ENCODE data around the gene ST6GAL2. TPM values are rescaled to one million over a fixed set of nuclear protein-coding genes. Genes with fewer than 3 reads are reported as not detected.

ST6GAL2 gene
- total and polyA plus RNA-seq, 4 experiments from 2014 or later = not detected

GRCh38 chr2:106863387-106863786 is 22.6 kb downstream of the ST6GAL2 start:
- Histone ChIP-seq H3K9me3 (ENCODE audit: control insufficient read depth in 1 of 2, low read length in 2 of 2) (peaks cover 0 to 4% of the 10 kb centered on the region in 2 donors), H3K27ac (ENCODE audit: low read depth, low read length) (no peak overlapping the region), H3K36me3 (ENCODE audit: insufficient read depth, low read length) (no peaks in the 10 kb centered on the region), H3K4me1 (ENCODE audit: insufficient read depth, low read length) (no peaks in the 10 kb centered on the region), H3K27me3 (ENCODE audit: insufficient read depth, low read length) (no peaks in the 10 kb centered on the region), H3K4me3 (ENCODE audit: low read length in 2 of 2) (no peak overlapping the region)
- intact Hi-C loops (cut with micrococcal nuclease) = no loop called here
- Mint-ChIP-seq H3K9me3 (peaks cover 0 to 9% (median 5%) of the 10 kb centered on the region in 8 donors), H3K36me3 (no peaks in the 10 kb centered on the region), H3K27ac (no peak overlapping the region), H3K27me3 (peaks cover 2% of the 10 kb centered on the region in 2 donors), H3K4me1 (no peaks in the 10 kb centered on the region), H3K4me3 (no peak overlapping the region)
- CTCF ChIA-PET (ENCODE audit: partially characterized antibody) = no interaction called here
- no peak for DNase-seq
- POLR2A ChIA-PET (ENCODE audit: partially characterized antibody) = no interaction called here

GRCh38 chr2:106859498-106859897 is 26.5 kb downstream of the ST6GAL2 start:
- Histone ChIP-seq H3K9me3 (ENCODE audit: control insufficient read depth in 1 of 2, low read length in 2 of 2) (peaks cover 0 to 3% of the 10 kb centered on the region in 2 donors), H3K27ac (ENCODE audit: low read depth, low read length) (no peak overlapping the region), H3K4me1 (ENCODE audit: insufficient read depth, low read length) (no peaks in the 10 kb centered on the region), H3K36me3 (ENCODE audit: insufficient read depth, low read length) (no peaks in the 10 kb centered on the region), H3K27me3 (ENCODE audit: insufficient read depth, low read length) (no peaks in the 10 kb centered on the region), H3K4me3 (ENCODE audit: low read length in 2 of 2) (no peak overlapping the region)
- no peak for DNase-seq
- ChIA-PET CTCF (ENCODE audit: partially characterized antibody) (no interaction called here), POLR2A (ENCODE audit: partially characterized antibody) (no interaction called here)
- no peak overlapping the region for H3K27ac Mint-ChIP-seq
- intact Hi-C loops (cut with micrococcal nuclease) = no loop called here
- H3K4me1 Mint-ChIP-seq = no peaks in the 10 kb centered on the region
- peaks cover 2 to 4% of the 10 kb centered on the region in 2 donors for H3K27me3 Mint-ChIP-seq
- peak overlapping the region in 1 of 8 donors; percentile 1 for H3K4me3 Mint-ChIP-seq
- no peaks in the 10 kb centered on the region for H3K36me3 Mint-ChIP-seq
- H3K9me3 Mint-ChIP-seq = peaks cover 0 to 10% (median 6%) of the 10 kb centered on the region in 8 donors

DNA sequence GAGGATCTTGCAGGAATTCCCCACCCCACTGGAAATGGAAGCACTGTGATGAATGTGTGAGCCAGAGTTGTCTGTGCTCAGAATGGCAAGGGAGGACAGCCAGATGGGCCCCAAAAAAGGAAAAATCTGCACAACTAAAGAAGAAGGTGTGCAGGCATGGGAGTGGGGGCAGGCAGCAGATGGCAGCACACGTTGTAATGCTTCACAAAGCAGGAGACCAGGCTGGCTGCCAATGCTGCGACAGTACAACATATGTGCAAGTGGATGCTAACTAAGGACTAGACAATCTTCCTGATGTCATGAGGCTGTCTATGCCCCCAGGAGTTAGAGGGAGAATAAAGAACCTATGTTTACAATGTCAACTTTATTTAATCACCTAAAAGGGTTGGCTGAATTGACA is 27.2 kb downstream of the ST6GAL2 start:
- Mint-ChIP-seq H3K27ac (no peak overlapping the region), H3K36me3 (no peaks in the 10 kb centered on the region), H3K4me3 (no peak overlapping the region), H3K27me3 (peaks cover 2 to 4% of the 10 kb centered on the region in 2 donors), H3K4me1 (no peaks in the 10 kb centered on the region), H3K9me3 (peaks cover 0 to 10% (median 6%) of the 10 kb centered on the region in 8 donors)
- Histone ChIP-seq H3K4me1 (ENCODE audit: insufficient read depth, low read length) (no peaks in the 10 kb centered on the region), H3K27me3 (ENCODE audit: insufficient read depth, low read length) (no peaks in the 10 kb centered on the region), H3K9me3 (ENCODE audit: control insufficient read depth in 1 of 2, low read length in 2 of 2) (no peaks in the 10 kb centered on the region), H3K36me3 (ENCODE audit: insufficient read depth, low read length) (no peaks in the 10 kb centered on the region), H3K27ac (ENCODE audit: low read depth, low read length) (no peak overlapping the region), H3K4me3 (ENCODE audit: low read length in 2 of 2) (no peak overlapping the region)
- intact Hi-C loops (cut with micrococcal nuclease) = no loop called here
- ChIA-PET CTCF (ENCODE audit: partially characterized antibody) (no interaction called here), POLR2A (ENCODE audit: partially characterized antibody) (no interaction called here)
- no peak for DNase-seq

GRCh38 chr2:106857882-106858478 is 28.0 kb downstream of the ST6GAL2 start:
- peaks cover 0 to 10% (median 6%) of the 10 kb centered on the region in 8 donors for H3K9me3 Mint-ChIP-seq
- Histone ChIP-seq H3K9me3 (ENCODE audit: control insufficient read depth in 1 of 2, low read length in 2 of 2) (no peaks in the 10 kb centered on the region), H3K4me1 (ENCODE audit: insufficient read depth, low read length) (no peaks in the 10 kb centered on the region), H3K36me3 (ENCODE audit: insufficient read depth, low read length) (no peaks in the 10 kb centered on the region), H3K27ac (ENCODE audit: low read depth, low read length) (no peak overlapping the region), H3K27me3 (ENCODE audit: insufficient read depth, low read length) (no peaks in the 10 kb centered on the region), H3K4me3 (ENCODE audit: low read length in 2 of 2) (no peak overlapping the region)
- H3K27me3 Mint-ChIP-seq = peaks cover 2 to 4% of the 10 kb centered on the region in 2 donors
- intact Hi-C loops (cut with micrococcal nuclease) = no loop called here
- H3K4me1 Mint-ChIP-seq = no peaks in the 10 kb centered on the region
- no peaks in the 10 kb centered on the region for H3K36me3 Mint-ChIP-seq
- ChIA-PET POLR2A (ENCODE audit: partially characterized antibody) (no interaction called here), CTCF (ENCODE audit: partially characterized antibody) (no interaction called here)
- no peak overlapping the region for H3K4me3 Mint-ChIP-seq
- no peak overlapping the region for H3K27ac Mint-ChIP-seq
- no peak for DNase-seq

DNA sequence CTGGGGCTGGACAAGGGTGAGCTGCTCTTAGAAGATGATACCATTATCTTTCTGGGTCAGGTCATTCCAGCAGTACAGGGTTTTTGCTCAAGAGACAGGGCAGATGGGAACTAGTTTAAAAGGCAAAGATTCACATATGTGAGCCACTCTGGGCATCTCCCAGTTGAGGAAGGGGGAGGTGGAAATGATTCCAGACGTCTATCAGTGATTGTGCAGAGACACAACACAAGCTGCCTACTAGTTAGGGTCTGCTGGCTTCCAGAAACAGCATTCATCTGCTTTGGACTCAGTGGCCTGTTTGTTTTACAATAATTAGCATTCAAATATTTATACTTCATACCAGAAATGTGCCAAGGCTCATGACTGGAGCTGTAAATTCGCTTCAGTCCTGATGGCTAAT is 32.3 kb downstream of the ST6GAL2 start:
- Histone ChIP-seq H3K9me3 (ENCODE audit: control insufficient read depth in 1 of 2, low read length in 2 of 2) (no peaks in the 10 kb centered on the region), H3K4me3 (ENCODE audit: low read length in 2 of 2) (no peak overlapping the region), H3K27me3 (ENCODE audit: insufficient read depth, low read length) (no peaks in the 10 kb centered on the region), H3K36me3 (ENCODE audit: insufficient read depth, low read length) (no peaks in the 10 kb centered on the region), H3K4me1 (ENCODE audit: insufficient read depth, low read length) (no peaks in the 10 kb centered on the region), H3K27ac (ENCODE audit: low read depth, low read length) (no peak overlapping the region)
- H3K27ac Mint-ChIP-seq = no peak overlapping the region
- no peaks in the 10 kb centered on the region for H3K36me3 Mint-ChIP-seq
- H3K4me3 Mint-ChIP-seq = no peak overlapping the region
- H3K4me1 Mint-ChIP-seq = no peaks in the 10 kb centered on the region
- intact Hi-C loops (cut with micrococcal nuclease) = no loop called here
- H3K9me3 Mint-ChIP-seq = peaks cover 0 to 5% (median 0%) of the 10 kb centered on the region in 8 donors
- no peak for DNase-seq
- CTCF ChIA-PET (ENCODE audit: partially characterized antibody) = no interaction called here
- POLR2A ChIA-PET (ENCODE audit: partially characterized antibody) = no interaction called here
- peaks cover 0 to 2% of the 10 kb centered on the region in 2 donors for H3K27me3 Mint-ChIP-seq

DNA sequence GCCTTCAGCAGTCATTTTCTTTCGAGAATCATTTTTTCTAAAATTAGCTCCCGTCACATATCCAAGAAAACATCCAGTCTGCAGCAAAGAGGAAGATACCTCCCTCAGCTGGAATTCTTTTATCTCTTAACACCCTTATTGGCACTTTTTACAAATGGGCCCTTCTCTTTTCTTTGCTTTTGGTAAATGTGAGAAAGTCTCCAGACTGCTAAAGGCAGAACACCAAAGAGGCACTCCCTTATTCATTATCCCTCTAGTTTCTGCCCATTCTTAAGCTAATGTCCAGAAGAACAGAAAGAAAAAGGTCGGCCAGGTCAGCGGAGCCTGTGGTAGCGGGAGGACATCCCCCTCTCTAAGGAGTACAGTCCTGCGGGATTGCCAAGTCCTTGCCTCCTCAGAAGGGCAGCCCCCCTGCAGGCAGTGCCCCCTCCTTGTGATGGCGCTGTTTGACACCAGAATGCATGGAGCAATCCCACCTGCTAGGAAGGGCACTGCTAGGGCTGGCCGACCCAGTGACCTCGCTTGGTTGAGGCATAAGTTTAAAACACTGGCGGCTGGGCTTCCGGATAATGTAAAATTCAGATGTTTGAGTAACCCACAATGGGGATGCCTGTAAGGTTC is 34.0 kb downstream of the ST6GAL2 start:
- DNase-seq = no peak
- Mint-ChIP-seq H3K27me3 (no peaks in the 10 kb centered on the region), H3K36me3 (no peaks in the 10 kb centered on the region), H3K4me3 (no peak overlapping the region), H3K4me1 (no peaks in the 10 kb centered on the region), H3K27ac (no peak overlapping the region), H3K9me3 (no peaks in the 10 kb centered on the region)
- Histone ChIP-seq H3K9me3 (ENCODE audit: control insufficient read depth in 1 of 2, low read length in 2 of 2) (no peaks in the 10 kb centered on the region), H3K36me3 (ENCODE audit: insufficient read depth, low read length) (no peaks in the 10 kb centered on the region), H3K4me1 (ENCODE audit: insufficient read depth, low read length) (no peaks in the 10 kb centered on the region), H3K27me3 (ENCODE audit: insufficient read depth, low read length) (no peaks in the 10 kb centered on the region), H3K4me3 (ENCODE audit: low read length in 2 of 2) (no peak overlapping the region), H3K27ac (ENCODE audit: low read depth, low read length) (no peak overlapping the region)
- intact Hi-C loops (cut with micrococcal nuclease) = no loop called here
- POLR2A ChIA-PET (ENCODE audit: partially characterized antibody) = no interaction called here
- CTCF ChIA-PET (ENCODE audit: partially characterized antibody) = no interaction called here

DNA sequence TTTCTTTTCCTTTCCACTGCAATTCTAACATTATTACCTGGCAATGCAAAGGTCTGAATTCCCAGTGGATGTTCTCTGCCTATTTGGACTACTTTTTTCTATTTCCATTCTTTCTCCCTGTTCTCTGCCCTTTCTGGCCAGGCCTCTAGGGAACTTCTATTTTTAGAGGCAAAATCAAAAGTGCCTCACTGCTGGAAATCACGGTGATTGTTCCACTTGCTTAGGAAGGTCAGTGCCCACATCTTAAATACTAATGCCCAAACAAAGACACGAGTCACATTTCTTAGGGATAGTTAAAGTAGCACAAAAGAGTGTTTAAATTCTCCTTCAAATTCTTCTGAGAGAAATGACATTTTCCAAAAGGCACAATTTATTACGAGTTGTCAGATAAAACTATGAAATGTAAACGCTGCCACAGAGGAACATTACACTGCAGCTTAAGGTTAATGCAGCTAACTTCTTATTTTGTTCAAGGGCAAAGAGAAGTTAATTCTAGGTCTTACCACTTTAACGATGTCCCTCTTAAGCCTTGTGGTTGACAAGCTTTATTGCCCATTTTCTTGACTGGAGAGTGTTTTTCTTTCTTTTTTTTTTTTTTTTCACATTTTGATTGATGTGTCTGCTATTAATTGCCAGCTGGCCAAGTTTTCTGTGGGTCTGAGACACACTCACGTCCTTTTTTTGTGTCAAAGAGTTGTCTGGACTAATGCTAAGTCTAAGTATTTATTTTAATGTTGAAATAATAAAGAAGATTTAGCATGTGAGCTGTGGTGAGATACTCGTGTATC is 34.7 kb downstream of the ST6GAL2 start:
- H3K4me1 ChIP-seq (ENCODE audit: insufficient read depth, low read length) = no peaks in the 10 kb centered on the region
- intact Hi-C loops (cut with micrococcal nuclease) = no loop called here
- H3K9me3 ChIP-seq (ENCODE audit: control insufficient read depth in 1 of 2, low read length in 2 of 2) = no peaks in the 10 kb centered on the region
- no peak overlapping the region for H3K4me3 Mint-ChIP-seq
- H3K4me1 Mint-ChIP-seq = no peaks in the 10 kb centered on the region
- H3K36me3 ChIP-seq (ENCODE audit: insufficient read depth, low read length) = no peaks in the 10 kb centered on the region
- H3K9me3 Mint-ChIP-seq = no peaks in the 10 kb centered on the region
- no peak overlapping the region for H3K4me3 ChIP-seq (ENCODE audit: low read length in 2 of 2)
- DNase-seq = no peak
- no peaks in the 10 kb centered on the region for H3K27me3 Mint-ChIP-seq
- ChIA-PET CTCF (ENCODE audit: partially characterized antibody) (no interaction called here), POLR2A (ENCODE audit: partially characterized antibody) (no interaction called here)
- H3K27me3 ChIP-seq (ENCODE audit: insufficient read depth, low read length) = no peaks in the 10 kb centered on the region
- H3K27ac ChIP-seq (ENCODE audit: low read depth, low read length) = no peak overlapping the region
- no peak overlapping the region for H3K27ac Mint-ChIP-seq
- no peaks in the 10 kb centered on the region for H3K36me3 Mint-ChIP-seq

Data from CD4-positive, alpha-beta memory T cell (primary cell).